ENCODE measurements around the gene CISD3.

Gene CISD3

DNA sequence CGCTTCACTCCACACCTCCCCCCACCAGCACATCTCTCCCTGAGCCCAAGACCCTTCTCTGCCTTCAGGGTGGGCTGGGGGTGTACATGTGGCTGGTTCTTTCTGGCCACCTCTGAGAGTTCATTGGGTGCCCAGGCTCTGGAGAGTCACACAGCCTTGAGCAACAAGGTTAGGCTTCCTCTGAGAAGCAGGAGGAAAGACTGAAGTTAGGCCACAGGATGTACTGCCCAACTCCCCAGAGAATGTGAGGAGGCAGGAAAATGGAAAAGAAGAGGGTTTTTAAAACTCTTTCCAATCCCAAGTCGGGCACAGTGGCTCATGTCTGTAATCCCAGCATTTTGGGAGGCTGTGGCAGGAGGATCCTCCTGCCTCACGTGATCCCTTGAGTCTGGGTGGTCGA lies 10.7 kb downstream of the CISD3 start:
- Histone ChIP-seq H3K4me1 (ENCODE audit: control insufficient read depth in 1 of 2, insufficient read depth in 2 of 2, low read length in 2 of 2) (peaks cover 12 to 45% of the 10 kb centered on the region in 2 donors), H3K27ac (ENCODE audit: low read length) (no peak overlapping the region), H3K9me3 (ENCODE audit: control insufficient read depth in 1 of 2, low read length in 2 of 2) (no peaks in the 10 kb centered on the region), H3K27me3 (ENCODE audit: low read depth, low read length) (no peaks in the 10 kb centered on the region), H3K36me3 (ENCODE audit: control insufficient read depth in 1 of 2, insufficient read depth in 2 of 2, low read length in 2 of 2) (peaks cover 5 to 29% of the 10 kb centered on the region in 2 donors), H3K4me3 (ENCODE audit: low read depth in 1 of 2, low read length in 2 of 2) (no peak overlapping the region)

DNA sequence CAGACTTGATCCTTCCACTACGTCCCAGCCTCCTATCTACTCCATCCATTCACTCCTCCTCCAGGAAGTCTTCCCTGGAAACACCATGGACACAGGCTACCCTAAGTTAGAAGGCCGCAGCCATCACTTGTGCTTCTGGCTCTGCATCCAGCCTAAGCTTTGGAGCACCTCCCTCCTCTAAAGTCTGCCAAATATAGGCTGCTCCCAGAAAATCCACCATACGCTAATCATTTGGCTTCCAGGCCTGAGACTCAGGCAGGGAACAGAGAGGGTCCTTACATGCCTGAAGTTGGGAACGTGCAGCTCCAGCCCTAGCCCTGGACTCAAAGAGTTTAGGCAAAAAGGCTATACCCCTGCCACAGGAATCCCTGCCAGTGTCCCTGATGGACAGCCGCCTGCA lies 11.3 kb downstream of the CISD3 start:
- no peaks in the 10 kb centered on the region for H3K27me3 ChIP-seq (ENCODE audit: low read depth, low read length)
- peak overlapping the region; percentile 17 for H3K27ac ChIP-seq (ENCODE audit: low read length)
- H3K9me3 ChIP-seq (ENCODE audit: control insufficient read depth in 1 of 2, low read length in 2 of 2), result no peaks in the 10 kb centered on the region
- peaks cover 18 to 47% of the 10 kb centered on the region in 2 donors for H3K4me1 ChIP-seq (ENCODE audit: control insufficient read depth in 1 of 2, insufficient read depth in 2 of 2, low read length in 2 of 2)
- peak overlapping the region in 1 of 2 donors; percentile 24 for H3K4me3 ChIP-seq (ENCODE audit: low read depth in 1 of 2, low read length in 2 of 2)
- H3K36me3 ChIP-seq (ENCODE audit: control insufficient read depth in 1 of 2, insufficient read depth in 2 of 2, low read length in 2 of 2), result peaks cover 5 to 27% of the 10 kb centered on the region in 2 donors

DNA sequence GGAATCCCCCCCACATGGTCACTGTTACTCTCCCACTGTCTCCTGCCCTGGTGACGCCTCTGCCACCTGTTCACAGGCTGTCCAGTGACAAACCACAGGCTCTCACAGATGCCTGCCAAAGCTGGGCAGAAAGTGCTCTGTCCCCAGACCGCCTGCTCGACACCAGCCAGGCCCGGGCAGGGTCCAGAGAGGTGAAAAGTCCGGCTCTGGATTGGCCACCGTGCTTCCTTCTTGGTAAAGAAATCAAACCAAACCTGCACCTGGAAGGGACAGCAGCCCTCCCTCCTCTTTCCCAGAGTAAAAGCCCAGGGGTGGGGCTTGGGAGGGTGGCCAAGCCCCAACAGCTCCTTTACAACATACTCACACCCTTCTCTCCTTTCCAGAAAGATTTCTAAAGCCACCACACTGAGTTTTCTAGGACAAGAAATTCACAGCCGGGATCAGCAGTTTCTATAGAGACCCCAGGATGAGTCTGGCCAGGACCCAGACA lies 11.8 kb downstream of the CISD3 start:
- Histone ChIP-seq H3K27me3 (ENCODE audit: low read depth, low read length) (no peaks in the 10 kb centered on the region), H3K27ac (ENCODE audit: low read length) (peak overlapping the region; percentile 83), H3K4me3 (ENCODE audit: low read depth in 1 of 2, low read length in 2 of 2) (peak overlapping the region; percentile 21 to 24), H3K4me1 (ENCODE audit: control insufficient read depth in 1 of 2, insufficient read depth in 2 of 2, low read length in 2 of 2) (peaks cover 18 to 52% of the 10 kb centered on the region in 2 donors), H3K36me3 (ENCODE audit: control insufficient read depth in 1 of 2, insufficient read depth in 2 of 2, low read length in 2 of 2) (peaks cover 5 to 27% of the 10 kb centered on the region in 2 donors), H3K9me3 (ENCODE audit: control insufficient read depth in 1 of 2, low read length in 2 of 2) (no peaks in the 10 kb centered on the region)

DNA sequence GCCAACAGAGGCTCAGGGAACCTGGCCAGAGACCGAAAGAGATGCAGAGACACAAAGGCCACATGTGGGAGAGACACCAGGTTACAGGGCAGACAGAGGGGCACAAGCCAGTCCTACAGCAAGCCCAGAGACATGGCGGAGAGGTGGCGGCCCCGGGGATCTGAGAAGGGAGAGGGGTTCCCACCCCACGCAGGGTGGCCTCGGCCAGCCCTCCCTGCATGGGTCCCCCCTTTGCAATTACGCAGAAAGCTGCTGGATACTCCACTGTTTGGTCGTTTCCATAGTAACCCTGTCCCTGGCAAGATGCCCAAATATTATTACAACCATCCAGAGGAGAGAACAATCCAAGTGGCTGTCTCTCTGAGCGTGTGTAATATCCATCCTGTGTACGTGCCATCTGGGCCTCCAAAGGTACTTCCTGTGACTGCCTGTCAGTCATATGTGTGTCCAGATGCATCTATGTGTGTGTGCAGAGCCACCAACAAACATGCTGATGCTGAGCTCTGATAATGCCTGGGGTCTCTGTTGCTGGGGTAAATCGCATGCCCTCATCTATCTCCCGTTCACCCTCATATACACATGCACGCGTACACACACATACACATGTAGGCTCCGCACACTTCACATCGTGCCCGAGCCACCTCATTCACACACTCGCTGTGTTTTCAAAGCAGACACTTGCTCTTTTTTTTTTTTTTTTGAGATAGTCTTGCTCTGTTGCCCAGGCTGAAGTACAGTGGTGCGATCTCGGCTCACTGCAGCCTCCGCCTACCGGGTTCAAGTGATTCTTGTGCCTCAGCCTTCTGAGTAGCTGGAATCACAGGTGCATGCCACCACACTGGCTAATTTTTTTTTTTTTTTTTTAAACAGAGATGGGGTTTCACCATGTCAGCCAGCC lies 12.5 kb downstream of the CISD3 start:
- peak overlapping the region; percentile 21 to 24 for H3K4me3 ChIP-seq (ENCODE audit: low read depth in 1 of 2, low read length in 2 of 2)
- peaks cover 5 to 21% of the 10 kb centered on the region in 2 donors for H3K36me3 ChIP-seq (ENCODE audit: control insufficient read depth in 1 of 2, insufficient read depth in 2 of 2, low read length in 2 of 2)
- no peaks in the 10 kb centered on the region for H3K27me3 ChIP-seq (ENCODE audit: low read depth, low read length)
- no peaks in the 10 kb centered on the region for H3K9me3 ChIP-seq (ENCODE audit: control insufficient read depth in 1 of 2, low read length in 2 of 2)
- H3K4me1 ChIP-seq (ENCODE audit: control insufficient read depth in 1 of 2, insufficient read depth in 2 of 2, low read length in 2 of 2), result peaks cover 18 to 57% of the 10 kb centered on the region in 2 donors
- H3K27ac ChIP-seq (ENCODE audit: low read length), result peak overlapping the region; percentile 83

DNA sequence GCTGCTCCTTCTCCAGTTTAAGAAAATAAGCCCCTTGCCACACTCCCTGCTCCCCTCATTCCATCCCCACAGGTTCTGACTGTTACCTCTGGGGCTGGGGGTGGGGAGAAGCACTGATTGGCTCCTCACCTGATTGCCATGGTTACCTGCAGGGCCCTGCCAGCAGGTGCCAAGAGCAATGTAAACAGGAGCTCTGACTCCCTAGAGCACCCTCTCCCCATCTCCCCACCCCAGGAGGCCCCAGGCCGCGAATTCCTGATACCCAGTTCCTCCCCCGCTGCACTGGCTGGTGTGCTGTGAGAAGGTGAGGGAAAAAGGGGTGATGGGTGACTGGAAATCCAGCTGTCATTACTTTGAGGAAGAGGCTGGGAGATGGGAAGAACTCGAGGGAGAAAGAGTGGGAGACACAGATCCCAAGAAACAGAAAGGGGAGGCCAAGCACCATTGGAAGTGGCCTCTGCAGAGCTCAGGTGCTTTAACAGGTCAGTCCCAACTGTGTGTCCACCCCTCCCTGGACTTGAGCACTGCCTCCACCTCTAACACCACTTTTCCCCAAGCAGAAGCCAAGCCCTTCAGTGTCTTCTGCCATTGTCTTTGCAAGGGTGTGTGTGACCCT lies 13.5 kb downstream of the CISD3 start:
- Histone ChIP-seq H3K36me3 (ENCODE audit: control insufficient read depth in 1 of 2, insufficient read depth in 2 of 2, low read length in 2 of 2) (peaks cover 5 to 11% of the 10 kb centered on the region in 2 donors), H3K4me3 (ENCODE audit: low read depth in 1 of 2, low read length in 2 of 2) (no peak overlapping the region), H3K4me1 (ENCODE audit: control insufficient read depth in 1 of 2, insufficient read depth in 2 of 2, low read length in 2 of 2) (peaks cover 18 to 61% of the 10 kb centered on the region in 2 donors), H3K27ac (ENCODE audit: low read length) (no peak overlapping the region), H3K27me3 (ENCODE audit: low read depth, low read length) (peaks cover 4% of the 10 kb centered on the region), H3K9me3 (ENCODE audit: control insufficient read depth in 1 of 2, low read length in 2 of 2) (no peaks in the 10 kb centered on the region)

DNA sequence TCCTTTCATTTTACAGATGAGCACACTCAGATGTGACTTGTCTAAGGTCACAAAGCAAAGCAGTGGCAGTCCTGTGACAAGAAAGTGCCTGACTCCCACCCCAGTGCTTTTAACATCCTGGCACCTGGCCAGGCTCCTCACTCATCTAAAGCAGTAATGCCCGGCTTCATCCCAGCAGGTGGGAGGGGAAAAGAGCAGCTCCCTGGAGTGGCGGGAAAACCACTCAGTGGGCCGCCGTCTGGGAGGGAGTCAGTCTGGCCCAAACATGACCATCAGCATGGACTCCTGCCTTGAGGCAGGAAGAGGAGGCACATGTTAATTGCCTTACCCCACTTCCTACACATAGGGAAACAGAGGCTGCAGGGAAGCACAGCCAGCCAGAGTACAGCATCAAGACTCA lies 15.4 kb downstream of the CISD3 start:
- H3K9me3 ChIP-seq (ENCODE audit: control insufficient read depth in 1 of 2, low read length in 2 of 2), result no peaks in the 10 kb centered on the region
- no peaks in the 10 kb centered on the region for H3K36me3 ChIP-seq (ENCODE audit: control insufficient read depth in 1 of 2, insufficient read depth in 2 of 2, low read length in 2 of 2)
- H3K27me3 ChIP-seq (ENCODE audit: low read depth, low read length), result peaks cover 10% of the 10 kb centered on the region
- no peak overlapping the region for H3K27ac ChIP-seq (ENCODE audit: low read length)
- no peak overlapping the region for H3K4me3 ChIP-seq (ENCODE audit: low read depth in 1 of 2, low read length in 2 of 2)
- H3K4me1 ChIP-seq (ENCODE audit: control insufficient read depth in 1 of 2, insufficient read depth in 2 of 2, low read length in 2 of 2), result peaks cover 21 to 74% of the 10 kb centered on the region in 2 donors

DNA sequence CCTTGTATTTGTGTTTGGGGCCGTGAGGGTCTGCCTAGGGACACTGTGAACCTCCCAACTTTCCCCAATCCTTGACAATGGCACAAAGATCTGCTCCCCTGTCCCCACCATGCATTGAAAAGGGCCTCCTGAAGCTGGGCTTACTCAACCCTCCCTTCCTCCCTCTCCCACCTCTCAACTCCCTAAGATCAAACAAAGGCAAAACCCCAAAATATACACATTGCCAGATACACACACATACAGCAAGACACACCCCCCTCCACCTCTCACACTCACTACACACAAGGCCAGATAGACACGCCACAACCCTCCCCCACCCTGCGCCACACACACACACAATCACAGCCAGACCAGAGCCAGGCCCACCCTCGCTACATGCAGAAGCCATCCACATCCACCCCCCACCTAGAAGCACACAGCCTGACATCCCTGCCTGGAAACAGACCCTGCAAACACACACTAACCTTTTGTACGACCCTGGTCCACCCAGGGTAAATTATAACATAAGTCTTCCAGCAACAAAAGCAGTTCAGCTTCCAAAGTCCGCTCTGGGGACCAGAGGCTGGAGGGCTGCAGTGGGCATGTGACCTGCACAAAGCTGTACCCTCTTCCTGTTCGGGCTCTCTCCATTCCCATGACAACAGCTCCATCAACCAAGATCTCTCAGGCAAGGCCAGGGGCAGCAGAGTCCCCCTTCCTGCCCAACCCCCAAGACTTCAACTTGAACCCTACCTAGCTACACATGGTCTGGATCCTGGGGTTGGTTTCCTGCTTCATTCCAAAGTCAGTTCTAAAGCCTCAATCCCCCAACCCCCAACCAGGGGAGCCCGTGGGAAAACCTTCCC lies 16.1 kb downstream of the CISD3 start:
- no peaks in the 10 kb centered on the region for H3K36me3 ChIP-seq (ENCODE audit: control insufficient read depth in 1 of 2, insufficient read depth in 2 of 2, low read length in 2 of 2)
- H3K4me1 ChIP-seq (ENCODE audit: control insufficient read depth in 1 of 2, insufficient read depth in 2 of 2, low read length in 2 of 2), result peaks cover 21 to 76% of the 10 kb centered on the region in 2 donors
- no peak overlapping the region for H3K27ac ChIP-seq (ENCODE audit: low read length)
- peak overlapping the region; percentile 59 to 89 for H3K4me3 ChIP-seq (ENCODE audit: low read depth in 1 of 2, low read length in 2 of 2)
- peaks cover 10% of the 10 kb centered on the region for H3K27me3 ChIP-seq (ENCODE audit: low read depth, low read length)
- no peaks in the 10 kb centered on the region for H3K9me3 ChIP-seq (ENCODE audit: control insufficient read depth in 1 of 2, low read length in 2 of 2)

- Histone ChIP-seq H3K4me1 (ENCODE audit: control insufficient read depth in 1 of 2, insufficient read depth in 2 of 2, low read length in 2 of 2) (peaks cover 20 to 75% of the 10 kb centered on the region in 2 donors), H3K9me3 (ENCODE audit: control insufficient read depth in 1 of 2, low read length in 2 of 2) (no peaks in the 10 kb centered on the region), H3K27me3 (ENCODE audit: low read depth, low read length) (peaks cover 10% of the 10 kb centered on the region), H3K4me3 (ENCODE audit: low read depth in 1 of 2, low read length in 2 of 2) (peak overlapping the region; percentile 59 to 89), H3K36me3 (ENCODE audit: control insufficient read depth in 1 of 2, insufficient read depth in 2 of 2, low read length in 2 of 2) (no peaks in the 10 kb centered on the region), H3K27ac (ENCODE audit: low read length) (no peak overlapping the region)
Measured at GRCh38 chr17:38746849-38747462, 16.8 kb downstream of the CISD3 start.

GRCh38 chr17:38747463-38748148 lies 17.5 kb downstream of the CISD3 start:
- Histone ChIP-seq H3K4me3 (ENCODE audit: low read depth in 1 of 2, low read length in 2 of 2) (peak overlapping the region; percentile 59 to 89), H3K27me3 (ENCODE audit: low read depth, low read length) (peaks cover 10% of the 10 kb centered on the region), H3K27ac (ENCODE audit: low read length) (no peak overlapping the region), H3K9me3 (ENCODE audit: control insufficient read depth in 1 of 2, low read length in 2 of 2) (no peaks in the 10 kb centered on the region), H3K4me1 (ENCODE audit: control insufficient read depth in 1 of 2, insufficient read depth in 2 of 2, low read length in 2 of 2) (peaks cover 13 to 70% of the 10 kb centered on the region in 2 donors), H3K36me3 (ENCODE audit: control insufficient read depth in 1 of 2, insufficient read depth in 2 of 2, low read length in 2 of 2) (no peaks in the 10 kb centered on the region)

DNA sequence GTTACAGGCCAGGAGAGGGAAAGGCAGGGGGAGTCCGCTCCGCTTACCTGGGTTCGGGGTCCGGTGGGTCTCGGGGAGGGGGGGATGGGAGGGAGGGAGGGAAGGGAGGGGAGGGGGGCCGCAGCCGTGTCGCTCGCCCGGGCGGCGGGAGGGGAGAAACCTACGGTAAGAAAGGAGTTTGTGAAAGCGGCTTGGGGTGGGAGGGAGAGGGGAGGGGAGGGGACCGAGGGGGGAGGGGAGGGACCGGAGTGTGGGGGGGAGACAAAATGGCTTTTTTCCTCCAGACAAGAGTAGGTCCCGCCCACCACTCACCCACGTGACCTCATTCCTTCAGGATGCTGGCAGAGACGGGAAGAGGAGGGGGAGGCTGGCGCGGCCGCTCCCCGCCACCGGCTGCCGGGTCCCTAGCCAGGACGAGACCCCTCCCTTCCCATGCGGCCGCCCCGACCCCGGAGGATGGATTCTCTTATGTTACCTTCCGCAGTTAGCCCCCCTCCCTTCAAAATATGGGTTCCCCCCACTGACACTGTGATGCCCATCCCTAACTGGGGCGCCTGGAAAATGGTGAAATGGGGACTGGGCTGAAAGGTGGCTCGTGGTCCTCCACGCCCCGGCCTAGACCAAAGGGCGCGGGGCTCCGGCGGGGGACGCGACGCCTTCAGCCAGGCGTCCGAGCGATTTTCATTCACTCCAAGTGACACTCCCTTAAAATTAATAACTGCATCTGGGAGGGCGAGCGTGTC lies 18.2 kb downstream of the CISD3 start, which contains the start of gene PCGF2:
Gene PCGF2 (minus strand): TSS at position 188 of the 743 bp plus-strand sequence. CDS start 7,934 bp downstream, outside the sequence.
- Histone ChIP-seq H3K4me1 (ENCODE audit: control insufficient read depth in 1 of 2, insufficient read depth in 2 of 2, low read length in 2 of 2) (peaks cover 9 to 66% of the 10 kb centered on the region in 2 donors), H3K27me3 (ENCODE audit: low read depth, low read length) (peaks cover 10% of the 10 kb centered on the region), H3K36me3 (ENCODE audit: control insufficient read depth in 1 of 2, insufficient read depth in 2 of 2, low read length in 2 of 2) (no peaks in the 10 kb centered on the region), H3K9me3 (ENCODE audit: control insufficient read depth in 1 of 2, low read length in 2 of 2) (no peaks in the 10 kb centered on the region), H3K27ac (ENCODE audit: low read length) (peak within 1 kb of the TSS; percentile 51), H3K4me3 (ENCODE audit: low read depth in 1 of 2, low read length in 2 of 2) (peak within 1 kb of the TSS; percentile 59 to 89)
